GM19467 (cell line): ENCODE measurements around the gene SPPL3.
"Not testable (repeated sequence)": the region's sequence is repeated elsewhere in the genome, so short reads cannot be mapped to it uniquely, and the experiment has no call there.

Source experiments
- ATAC-seq: cut with Tn5 transposase; IDR thresholded peaks from one replicate; pipeline ENCODE4 v1.9.1; 2021; ENCODE audit warnings: mild to moderate bottlenecking, moderate library complexity; ENCODE audit not compliant: unreplicated experiment

Gene SPPL3

GRCh38 chr12:120921637-120922036 is 17.5 kb upstream of the SPPL3 start:
- ATAC-seq = no peak

DNA sequence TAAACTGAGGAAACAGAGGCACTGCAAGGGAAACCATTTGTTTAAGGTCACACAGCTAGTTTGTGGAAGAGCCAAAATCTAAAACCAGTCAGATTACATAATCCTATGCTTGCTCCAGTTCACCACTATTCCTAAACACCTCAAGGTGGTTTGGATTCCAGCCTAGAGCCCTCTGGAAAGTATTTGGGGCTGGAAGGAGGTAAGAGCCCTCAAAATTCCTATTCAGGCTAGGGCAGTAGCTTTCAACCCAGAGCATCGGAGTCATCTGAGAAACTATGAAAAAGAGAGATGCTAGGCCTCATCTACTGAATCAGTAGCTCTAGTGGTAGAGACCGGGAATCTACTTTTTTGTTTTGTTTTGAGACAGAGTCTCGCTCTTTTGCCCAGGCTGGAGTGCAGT is 16.0 kb upstream of the SPPL3 start:
- ATAC-seq = no peak

- ATAC-seq = no peak
Measured at GRCh38 chr12:120917748-120918147, 13.6 kb upstream of the SPPL3 start.

GRCh38 chr12:120916561-120916960 is 12.4 kb upstream of the SPPL3 start:
- no peak for ATAC-seq

GRCh38 chr12:120914794-120915193 is 10.6 kb upstream of the SPPL3 start:
- no peak for ATAC-seq

GRCh38 chr12:120909633-120910298 is 5.6 kb upstream of the SPPL3 start:
- ATAC-seq = no peak

- no peak for ATAC-seq
Measured at GRCh38 chr12:120905856-120906384, 1.8 kb upstream of the SPPL3 start.

GRCh38 chr12:120903412-120904196 is 554 bp downstream of the SPPL3 start:
- peak; percentile 46 for ATAC-seq

DNA sequence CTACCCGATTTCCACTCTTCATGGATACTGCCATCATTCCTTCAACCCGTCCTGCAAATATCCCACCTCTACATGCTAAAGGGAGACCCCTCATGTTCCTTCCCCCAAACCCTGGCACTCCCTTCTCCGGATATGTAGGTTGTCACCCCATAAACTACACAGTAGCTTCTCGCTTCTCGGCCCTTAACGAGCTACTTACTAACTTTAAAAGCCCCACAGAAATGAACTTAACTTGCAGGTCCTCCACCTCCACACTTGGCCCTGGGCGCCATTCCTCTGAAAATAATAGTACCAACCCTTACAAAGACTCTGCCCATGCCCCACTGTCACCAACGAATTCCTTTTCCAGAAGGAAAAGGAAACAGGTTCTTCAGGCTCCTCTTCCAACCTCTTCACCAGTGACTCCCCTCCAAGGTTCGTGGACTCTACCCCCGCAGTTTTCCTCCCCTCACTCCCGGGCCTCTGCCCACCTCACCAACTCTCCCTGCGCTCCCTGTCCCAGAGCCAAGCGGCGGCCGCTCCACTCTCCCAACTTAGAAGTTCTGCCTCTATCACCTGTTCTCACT is 1.2 kb downstream of the SPPL3 start:
- ATAC-seq = no peak

DNA sequence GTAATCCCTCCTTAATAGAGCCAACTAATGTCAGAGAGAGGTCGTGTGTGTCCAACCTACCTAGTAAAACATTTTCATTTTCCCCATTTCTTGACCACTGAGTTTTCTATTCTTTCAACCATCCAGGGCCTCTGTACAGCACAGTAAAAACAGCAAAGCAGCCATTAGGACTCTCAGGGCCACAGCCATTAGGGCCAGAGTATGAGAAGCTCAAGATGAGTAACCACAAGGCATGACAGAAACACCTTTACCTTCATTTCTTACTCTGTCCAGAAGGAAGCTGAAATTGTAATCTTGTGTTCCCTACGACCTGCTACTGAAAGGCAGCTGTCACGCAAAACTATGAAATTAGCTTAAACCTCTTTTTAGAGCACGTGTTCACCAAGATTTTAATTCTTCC is 2.3 kb downstream of the SPPL3 start:
- no peak for ATAC-seq

DNA sequence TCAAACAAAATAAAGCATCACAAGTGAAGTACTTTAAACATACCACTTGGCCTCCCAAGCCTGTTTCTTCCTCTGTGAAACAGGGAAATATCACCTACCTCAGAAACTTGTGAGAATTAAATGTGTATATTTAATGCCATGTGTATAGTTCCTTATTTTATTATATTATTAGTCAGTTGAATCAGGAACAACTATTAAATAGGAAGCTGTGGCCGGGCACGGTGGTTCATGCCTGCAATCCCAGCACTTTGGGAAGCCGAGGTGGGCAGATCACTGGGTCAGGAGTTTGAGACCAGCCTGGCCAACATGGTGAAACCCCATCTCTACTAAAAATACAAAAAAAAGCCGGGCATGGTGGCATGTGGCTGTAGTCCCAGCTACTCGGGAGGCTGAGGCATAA is 3.1 kb downstream of the SPPL3 start:
- not testable (repeated sequence) for ATAC-seq

- no peak for ATAC-seq
Measured at GRCh38 chr12:120895532-120895931, 8.6 kb downstream of the SPPL3 start.

GRCh38 chr12:120892265-120892664 is 11.9 kb downstream of the SPPL3 start:
- ATAC-seq = no peak

GRCh38 chr12:120890963-120891362 is 13.2 kb downstream of the SPPL3 start:
- no peak for ATAC-seq

DNA sequence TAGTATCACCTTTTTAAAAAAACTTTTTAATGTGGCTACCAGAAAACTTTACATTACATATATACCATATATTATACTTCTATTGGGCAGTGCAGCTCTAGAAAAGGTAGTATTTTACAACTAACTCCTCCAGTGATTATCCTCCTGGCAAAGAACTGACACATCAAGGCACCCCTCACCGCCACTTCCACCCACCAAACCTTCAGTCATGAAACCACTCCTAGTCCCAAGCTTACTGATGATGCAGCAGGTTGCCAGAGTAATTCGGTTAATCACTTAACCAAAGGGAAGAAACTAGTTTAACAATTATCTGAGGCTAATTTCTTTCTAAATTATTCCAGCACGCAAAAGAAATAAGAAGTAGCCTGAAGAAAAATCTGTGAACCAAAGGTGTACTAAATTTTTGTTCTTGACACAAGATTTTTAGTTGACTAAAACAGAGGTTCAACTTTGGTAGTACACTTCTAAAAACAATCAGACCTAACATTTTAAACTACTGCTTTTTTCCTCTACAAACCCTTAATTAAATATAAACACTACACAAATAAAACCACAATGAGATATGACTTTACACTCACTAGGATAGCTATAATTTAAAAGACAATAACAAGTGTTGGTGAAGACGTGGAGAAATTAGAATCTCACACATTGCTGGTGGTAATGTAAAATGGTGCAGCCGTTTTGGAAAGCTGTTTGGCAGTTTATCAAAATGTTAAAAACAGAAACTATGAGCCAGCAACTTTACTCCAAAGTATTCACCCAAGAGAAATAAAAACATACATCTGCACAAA is 16.7 kb downstream of the SPPL3 start:
- no peak for ATAC-seq

DNA sequence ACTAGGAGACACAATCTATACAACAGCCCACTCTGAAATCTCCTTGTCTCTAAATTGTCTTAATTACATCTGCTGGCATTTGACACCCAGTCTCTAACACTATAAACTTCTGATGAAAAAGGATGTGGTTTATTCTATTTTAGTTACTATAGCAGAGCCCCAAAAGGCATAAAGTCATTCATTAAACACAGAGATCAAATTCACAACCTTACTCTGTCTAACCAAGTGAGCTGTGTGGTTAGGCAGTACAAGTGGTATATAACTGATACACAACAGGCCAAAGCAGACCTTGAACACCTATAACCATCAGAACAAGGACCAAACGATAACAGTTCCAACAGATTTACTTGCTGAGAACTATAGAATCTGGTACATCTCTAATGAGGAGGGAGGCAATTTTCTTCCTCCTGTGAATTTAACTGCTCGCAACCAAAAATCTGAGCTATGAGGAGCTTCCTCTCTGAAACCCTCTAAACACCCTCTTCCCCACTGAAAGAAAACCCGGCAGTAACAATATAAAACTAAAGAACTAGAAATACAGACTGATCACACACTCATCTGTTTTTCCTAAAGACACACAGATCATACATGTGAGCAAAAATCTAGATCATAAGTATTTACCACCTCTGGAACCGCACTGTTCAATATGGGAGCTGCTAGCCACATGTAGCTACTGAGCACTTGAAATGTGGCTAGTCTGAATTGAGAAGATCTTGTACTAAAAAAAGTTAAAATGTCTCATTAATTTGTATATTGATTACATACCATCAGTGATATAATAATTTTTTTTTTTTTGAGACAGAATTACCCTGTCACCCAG is 17.7 kb downstream of the SPPL3 start:
- peak; percentile 61 for ATAC-seq

DNA sequence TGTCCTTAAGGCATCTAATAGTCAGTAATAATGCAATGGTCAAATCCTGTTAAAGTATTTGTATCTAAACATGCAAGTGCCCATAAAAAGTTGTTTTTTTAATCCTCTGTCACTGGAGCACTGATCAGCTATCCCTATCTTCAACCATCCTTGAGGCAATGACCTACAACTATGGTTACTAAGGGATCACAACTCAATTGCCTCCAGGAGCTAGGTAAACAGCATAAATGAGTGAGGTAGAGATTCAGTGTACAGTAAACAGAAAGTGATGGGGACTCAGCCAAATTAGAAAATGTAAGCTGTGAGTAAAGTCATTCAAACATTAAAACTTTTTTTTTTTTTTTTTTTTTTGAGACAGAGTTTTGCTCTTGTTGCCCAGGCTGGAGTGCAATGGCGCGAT is 18.6 kb downstream of the SPPL3 start:
- no peak for ATAC-seq

DNA sequence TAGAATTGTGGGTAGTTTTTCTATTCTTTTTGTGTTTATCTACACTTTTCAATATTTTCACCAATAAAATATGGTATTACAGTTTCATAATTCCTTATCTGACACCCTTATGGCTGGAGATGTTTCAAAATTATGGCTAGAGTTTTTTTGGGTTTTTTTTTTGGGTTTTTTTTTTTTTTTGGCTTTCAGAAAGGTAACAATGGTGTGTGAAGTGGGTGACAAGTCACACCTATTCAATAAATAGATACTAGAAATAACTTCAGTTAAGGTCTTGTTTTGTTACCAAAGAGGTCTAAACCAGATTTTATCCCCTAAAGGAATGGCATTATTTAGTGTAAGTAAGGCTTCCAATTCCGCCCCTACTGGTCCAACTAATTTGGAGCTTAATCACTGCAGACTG is 19.5 kb downstream of the SPPL3 start:
- ATAC-seq = no peak

GRCh38 chr12:120882055-120882555 is 22.1 kb downstream of the SPPL3 start:
- no peak for ATAC-seq

- ATAC-seq = no peak
Measured at GRCh38 chr12:120879718-120880300, 24.3 kb downstream of the SPPL3 start.
